HG03175 (cell line): ENCODE measurements around the gene INSIG1.

Experiments
- ATAC-seq: cut with Tn5 transposase; IDR thresholded peaks from one replicate; pipeline ENCODE4 v1.9.1; 2021; ENCODE audit warnings: mild to moderate bottlenecking, moderate library complexity; ENCODE audit not compliant: unreplicated experiment

INSIG1 gene

DNA sequence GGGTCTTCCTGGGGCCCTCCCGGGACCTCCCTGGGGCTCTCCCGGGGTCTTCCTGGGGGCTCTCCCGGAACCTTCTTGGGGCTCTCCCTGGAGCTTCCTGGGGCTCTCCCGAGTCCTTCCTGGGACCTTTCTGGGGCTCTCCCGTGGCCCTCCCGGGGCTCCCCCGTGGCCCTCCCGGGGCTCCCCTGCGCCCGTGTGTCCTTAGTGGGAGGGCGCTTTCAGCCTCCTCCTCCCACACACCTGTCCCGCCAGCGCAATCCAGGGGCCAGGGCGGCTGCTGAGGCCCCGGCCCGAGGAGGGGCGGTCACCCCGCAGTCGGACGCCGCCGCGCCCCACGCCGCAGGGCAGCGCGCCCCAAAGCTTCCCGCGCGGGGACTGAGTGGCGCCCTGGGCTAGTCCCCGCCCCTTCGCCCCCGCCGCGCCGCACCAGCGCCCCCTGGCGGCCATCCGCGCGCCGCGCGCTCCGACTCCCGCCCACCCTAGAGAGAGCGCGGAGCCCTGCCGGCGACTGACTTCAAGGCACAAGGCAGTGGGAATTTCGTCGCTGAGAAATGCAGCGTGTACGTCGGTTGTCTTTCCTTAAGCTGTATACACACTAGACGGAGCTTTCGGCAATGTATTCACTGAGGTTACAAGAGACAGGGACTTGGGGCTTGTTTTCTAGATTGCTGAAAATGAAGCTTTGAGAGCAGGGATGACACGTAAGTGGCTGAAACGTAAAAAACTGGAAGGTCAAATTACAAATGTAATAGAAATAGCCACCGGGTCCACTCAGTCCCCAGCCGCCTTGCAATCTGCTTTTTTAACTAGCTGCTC, 47.1 kb downstream of the INSIG1 start:
- peak; percentile 91 for ATAC-seq

DNA sequence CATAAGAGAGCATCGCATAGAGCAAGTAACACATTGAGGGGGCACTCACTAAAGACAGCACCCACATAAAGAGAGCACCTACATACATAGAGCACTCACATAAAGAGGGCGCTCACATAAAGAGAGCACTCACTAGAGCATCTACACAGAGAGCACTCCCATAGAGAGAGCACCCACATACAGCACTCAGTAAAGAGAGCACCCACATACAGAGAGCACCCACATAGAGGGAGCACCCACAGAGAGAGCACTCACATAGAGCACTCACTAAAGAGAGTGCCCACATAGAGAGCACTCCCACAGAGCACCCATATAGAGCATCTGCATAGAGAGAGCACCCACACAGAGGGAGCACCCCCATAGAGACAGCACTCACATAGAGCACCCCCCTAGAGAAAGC, 47.8 kb downstream of the INSIG1 start:
- no peak for ATAC-seq

DNA sequence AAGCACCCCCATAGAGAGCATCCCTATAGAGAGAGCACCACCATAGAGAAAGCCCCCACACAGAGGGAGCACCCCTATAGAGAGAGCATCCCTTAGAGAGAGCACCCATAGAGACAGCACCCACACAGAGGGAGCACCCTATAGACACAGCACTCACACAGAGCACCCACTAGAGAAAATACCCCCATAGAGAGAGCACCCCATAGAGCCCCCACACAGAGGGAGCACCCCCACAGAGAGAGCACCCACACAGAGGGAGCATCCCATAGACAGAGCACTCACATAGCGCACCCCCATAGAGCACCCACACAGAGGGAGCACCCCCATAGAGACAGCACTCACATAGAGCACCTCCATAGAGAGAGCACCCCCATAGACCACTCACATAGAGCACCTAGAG, 48.6 kb downstream of the INSIG1 start:
- no peak for ATAC-seq

GRCh38 chr7:155348806-155349205, 51.1 kb downstream of the INSIG1 start:
- no peak for ATAC-seq

GRCh38 chr7:155349601-155350331, 52.1 kb downstream of the INSIG1 start:
- ATAC-seq: no peak

GRCh38 chr7:155351120-155351870, 53.6 kb downstream of the INSIG1 start:
- no peak for ATAC-seq

DNA sequence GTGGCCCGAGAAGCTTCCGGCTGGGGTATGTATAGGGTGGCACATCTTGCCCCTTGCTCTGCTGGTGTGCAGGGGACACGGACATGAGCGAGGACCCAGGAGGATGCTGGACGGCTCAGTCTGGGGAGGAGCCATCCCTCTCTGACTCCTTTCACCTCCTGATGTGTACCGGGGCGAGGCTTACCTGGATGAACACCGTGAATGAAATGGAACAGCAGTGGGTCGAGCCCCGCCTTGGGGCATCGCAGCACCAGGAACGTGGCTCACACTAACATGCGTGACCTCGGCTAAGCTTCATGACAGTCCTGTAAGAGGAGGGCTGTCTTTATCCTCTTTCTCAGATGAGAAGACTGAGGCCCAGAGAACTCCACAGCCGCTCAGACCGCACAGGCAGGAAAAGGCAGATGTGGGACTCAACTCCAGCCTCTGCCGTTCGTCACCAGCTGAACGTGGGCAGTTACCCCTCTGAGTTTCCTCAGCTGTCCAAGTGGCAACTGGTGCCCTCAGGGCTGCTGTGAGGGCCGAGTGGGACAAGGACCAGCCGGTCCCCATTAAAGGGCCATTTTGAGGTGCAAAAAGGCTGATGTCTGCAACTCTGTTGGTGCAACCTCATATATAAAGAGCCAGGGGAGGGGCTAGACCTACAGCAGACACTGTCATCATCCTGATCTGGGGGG, 54.5 kb downstream of the INSIG1 start:
- no peak for ATAC-seq

DNA sequence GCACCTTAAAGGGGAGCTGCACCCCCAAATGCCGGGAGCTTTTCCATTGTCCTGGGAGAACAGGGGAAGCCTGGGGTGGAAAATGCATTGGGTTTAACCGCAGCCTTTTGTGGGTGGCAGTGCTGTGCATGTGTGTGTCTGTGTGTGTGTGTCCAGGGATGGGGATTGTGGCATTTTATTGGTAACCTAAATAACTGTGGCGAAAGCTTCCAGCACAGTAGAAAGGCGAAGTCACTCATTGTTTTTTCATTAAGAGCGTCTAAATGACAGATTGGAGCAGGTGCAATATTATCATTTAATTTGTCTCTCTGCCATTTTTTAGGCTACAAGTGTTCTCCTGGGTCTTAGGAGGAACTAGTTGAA, 55.1 kb downstream of the INSIG1 start:
- ATAC-seq: no peak

- ATAC-seq: no peak
These were observed 55.7 kb downstream of the INSIG1 start for GRCh38 chr7:155353256-155353897.

DNA sequence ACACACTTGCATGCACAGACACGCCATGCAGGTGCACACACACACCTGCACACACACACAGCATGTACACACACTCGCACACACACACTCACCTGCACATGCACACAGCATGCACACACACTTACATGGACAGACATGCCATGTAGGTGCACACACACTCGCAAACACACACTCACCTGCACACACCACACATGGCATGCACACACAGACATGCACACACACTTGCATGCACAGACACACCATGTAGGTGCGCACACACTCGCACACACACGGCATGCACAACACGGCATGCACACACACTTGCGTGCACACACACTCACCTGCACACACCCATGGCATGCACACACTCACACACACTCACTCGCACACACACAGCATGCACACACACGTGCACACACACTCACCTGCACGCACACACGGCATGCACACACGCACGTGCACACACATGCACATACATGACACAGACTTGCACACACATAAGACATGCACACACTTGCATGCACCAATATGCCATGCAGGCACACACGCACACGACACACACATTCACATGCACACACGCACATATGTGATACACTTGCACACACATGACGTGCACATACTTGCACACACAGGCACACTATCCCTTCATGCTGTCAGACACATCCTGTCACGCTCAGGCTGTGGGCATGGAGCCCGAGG, 56.8 kb downstream of the INSIG1 start:
- ATAC-seq: no peak

GRCh38 chr7:155355176-155355575, 57.5 kb downstream of the INSIG1 start:
- no peak for ATAC-seq

DNA sequence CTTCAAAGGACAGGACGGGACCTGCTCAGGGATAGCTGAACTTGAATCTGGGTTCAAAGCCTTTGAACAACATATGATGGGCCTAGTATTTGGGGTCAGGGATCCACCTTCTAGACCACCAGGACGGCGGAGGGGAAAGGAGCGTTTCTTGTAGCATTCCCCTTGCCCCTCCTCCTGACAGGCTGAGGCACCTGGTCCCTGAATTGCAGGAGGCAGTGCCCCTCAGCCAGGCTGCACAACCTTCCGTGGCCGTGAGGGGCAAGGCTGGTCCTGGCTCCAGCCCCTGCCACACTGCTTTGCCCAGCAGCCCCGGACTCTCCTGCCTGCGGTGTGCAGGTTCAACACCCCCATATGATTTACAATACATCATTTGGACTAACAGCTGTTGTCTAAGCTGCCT, 58.1 kb downstream of the INSIG1 start:
- no peak for ATAC-seq

GRCh38 chr7:155356323-155357105, 58.8 kb downstream of the INSIG1 start:
- no peak for ATAC-seq

- ATAC-seq: no peak
These were observed 59.9 kb downstream of the INSIG1 start for GRCh38 chr7:155357573-155358041.

- no peak for ATAC-seq
These were observed 60.6 kb downstream of the INSIG1 start for GRCh38 chr7:155358066-155358947.

- no peak for ATAC-seq
These were observed 61.5 kb downstream of the INSIG1 start for GRCh38 chr7:155358948-155359712.
